Skeletal muscle tissue (tissue), 4 donors: ENCODE measurements around the gene PDCD1. TPM values are rescaled to one million over a fixed set of nuclear protein-coding genes. Genes with fewer than 3 reads are reported as not detected.
"Not testable (repeated sequence)": the region's sequence is repeated elsewhere in the genome, so short reads cannot be mapped to it uniquely, and the experiment has no call there.

Source experiments
- H3K27ac ChIP-seq: one replicate; pipeline ENCODE4 v1.7.0; 2013; ENCODE audit warnings: mild to moderate bottlenecking, low read depth, low read length, inconsistent platforms
- H3K27me3 ChIP-seq, 3 donors: one replicate each; pipeline ENCODE4 v1.7.0; 2013; ENCODE audit warnings: low read length in 3 of 3; ENCODE audit not compliant: control insufficient read depth in 3 of 3, insufficient read depth in 3 of 3
- H3K36me3 ChIP-seq, 3 donors: one replicate each; pipeline ENCODE4 v1.7.0; 2013; ENCODE audit warnings: low read length in 3 of 3; ENCODE audit not compliant: control insufficient read depth in 3 of 3, insufficient read depth in 3 of 3
- H3K4me1 ChIP-seq, 3 donors: one replicate each; pipeline ENCODE4 v1.7.0; 2013; ENCODE audit warnings: low read length in 3 of 3, mild to moderate bottlenecking in 3 of 3; ENCODE audit not compliant: control insufficient read depth in 3 of 3, insufficient read depth in 3 of 3
- H3K4me3 ChIP-seq, 3 donors: one replicate each; pipeline ENCODE4 v1.7.0; 2013; ENCODE audit warnings: low read length in 3 of 3
- H3K9ac ChIP-seq, 3 donors: one replicate each; pipeline ENCODE4 v1.7.0; 2013; ENCODE audit warnings: low read length in 3 of 3, mild to moderate bottlenecking in 3 of 3, moderate library complexity in 2 of 3, low read depth in 1 of 3
- H3K9me3 ChIP-seq, 3 donors: one replicate each; pipeline ENCODE4 v1.7.0; 2013; ENCODE audit warnings: low read length in 3 of 3; ENCODE audit not compliant: control insufficient read depth in 3 of 3
- total RNA-seq: library from RNA; depleted of rRNA; stranded (reverse); fragments of >200 nt; gene quantifications from one replicate; pipeline ENCODE4 v1.2.3, GENCODE V29; 2014
- donor health status: Osteomylitis.

PDCD1 gene
- total RNA-seq, 1 donor from 2014 or later, result not detected

DNA sequence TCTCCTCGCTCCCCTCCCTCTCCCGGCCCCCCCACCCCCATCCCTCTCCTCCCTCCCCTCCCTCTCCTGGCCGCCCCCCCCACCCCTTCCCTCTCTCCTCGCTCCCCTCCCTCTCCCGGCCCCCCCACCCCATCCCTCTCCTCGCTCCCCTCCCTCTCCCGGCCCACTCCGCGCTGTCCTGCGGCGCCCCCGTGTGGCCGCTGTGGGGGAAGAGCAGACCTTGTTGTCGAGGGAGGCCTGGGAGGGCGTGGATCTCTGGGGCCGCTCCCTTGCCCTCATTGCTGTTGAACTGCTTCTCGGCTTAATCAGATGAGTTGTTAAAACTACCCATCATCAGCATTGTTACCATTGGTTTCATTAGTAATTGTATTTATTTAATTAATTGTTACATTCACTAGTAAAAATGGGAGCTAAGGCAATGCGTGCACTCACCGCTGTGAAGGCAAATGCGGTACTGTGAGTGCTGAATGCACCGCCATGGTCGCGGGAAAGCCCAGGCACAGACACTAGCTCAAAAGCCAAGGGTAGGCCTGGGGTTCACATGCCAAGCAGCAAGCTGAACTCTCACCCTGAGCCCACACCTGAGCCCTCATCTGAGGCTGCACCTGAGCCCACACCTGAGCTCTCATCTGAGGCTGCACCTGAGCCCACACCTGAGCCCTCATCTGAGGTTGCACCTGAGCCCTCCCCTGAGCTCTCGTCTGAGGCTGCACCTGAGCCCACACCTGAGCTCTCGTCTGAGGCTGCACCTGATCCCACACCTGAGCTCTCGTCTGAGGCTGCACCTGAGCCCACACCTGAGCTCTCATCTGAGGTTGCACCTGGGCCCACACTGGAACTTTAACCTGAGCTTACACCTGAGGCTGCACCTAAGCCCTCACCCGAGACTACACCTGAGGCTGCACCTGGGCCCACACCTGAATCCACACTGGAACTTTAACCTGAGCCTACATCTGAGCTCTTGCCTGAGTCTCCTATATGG, 19.6 kb upstream of the PDCD1 start:
- no peaks in the 10 kb centered on the region for H3K27me3 ChIP-seq
- H3K27ac ChIP-seq, result no peak overlapping the region
- H3K9me3 ChIP-seq, result no peaks in the 10 kb centered on the region
- H3K36me3 ChIP-seq, result no peaks in the 10 kb centered on the region
- peaks cover 8 to 18% (median 15%) of the 10 kb centered on the region in 3 donors for H3K4me1 ChIP-seq
- no peak overlapping the region for H3K9ac ChIP-seq
- no peak overlapping the region for H3K4me3 ChIP-seq

GRCh38 chr2:241877197-241877685, 18.5 kb upstream of the PDCD1 start:
- no peaks in the 10 kb centered on the region for H3K9me3 ChIP-seq
- H3K4me1 ChIP-seq, result peaks cover 5 to 12% (median 10%) of the 10 kb centered on the region in 3 donors
- H3K9ac ChIP-seq, result no peak overlapping the region
- H3K27ac ChIP-seq, result no peak overlapping the region
- peaks cover 0 to 2% (median 2%) of the 10 kb centered on the region in 3 donors for H3K27me3 ChIP-seq
- H3K36me3 ChIP-seq, result no peaks in the 10 kb centered on the region
- no peak overlapping the region for H3K4me3 ChIP-seq

- no peak overlapping the region for H3K9ac ChIP-seq
- H3K27me3 ChIP-seq, result peaks cover 0 to 2% (median 2%) of the 10 kb centered on the region in 3 donors
- H3K36me3 ChIP-seq, result no peaks in the 10 kb centered on the region
- H3K4me3 ChIP-seq, result no peak overlapping the region
- no peak overlapping the region for H3K27ac ChIP-seq
- H3K4me1 ChIP-seq, result peaks cover 0 to 6% (median 5%) of the 10 kb centered on the region in 3 donors
- H3K9me3 ChIP-seq, result no peaks in the 10 kb centered on the region
These were observed 18.0 kb upstream of the PDCD1 start for GRCh38 chr2:241876528-241877196.

GRCh38 chr2:241875754-241876527, 17.2 kb upstream of the PDCD1 start:
- not testable (repeated sequence) for H3K4me3 ChIP-seq, H3K27ac ChIP-seq, H3K9me3 ChIP-seq, H3K9ac ChIP-seq, H3K4me1 ChIP-seq, H3K27me3 ChIP-seq, H3K36me3 ChIP-seq

DNA sequence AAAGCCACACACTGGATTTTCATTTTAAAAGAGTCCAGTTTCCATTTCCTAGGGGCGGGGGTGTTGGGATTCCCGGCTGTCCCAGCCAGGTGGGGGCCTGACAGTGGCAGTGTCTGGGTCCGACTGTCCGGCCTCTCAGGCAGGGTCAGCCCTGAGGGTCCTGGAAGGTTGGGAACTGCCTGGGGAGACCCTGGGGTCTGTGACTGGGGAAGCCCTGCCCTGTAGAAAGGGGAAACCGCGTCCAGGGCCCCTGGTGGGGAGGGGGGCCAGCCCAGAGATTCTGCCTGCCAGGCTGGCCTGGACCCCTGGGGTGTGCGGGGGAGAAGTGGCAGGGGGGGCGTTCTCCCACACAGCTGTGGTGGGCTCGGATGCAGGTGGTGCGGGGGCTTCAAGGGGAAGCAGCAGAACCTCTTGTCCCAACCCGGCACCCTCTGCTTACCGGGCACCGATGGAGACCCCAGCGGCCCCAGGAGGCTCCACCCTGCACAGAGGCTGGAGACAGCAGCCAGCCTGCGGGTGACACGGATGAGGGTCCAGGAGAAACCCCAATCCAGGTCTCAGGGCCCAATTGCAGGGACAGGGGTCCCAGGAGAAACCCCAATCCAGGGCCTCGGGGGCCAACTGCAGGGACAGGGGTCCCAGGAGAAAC, 15.7 kb upstream of the PDCD1 start:
- H3K9ac ChIP-seq, result no peak overlapping the region
- no peak overlapping the region for H3K27ac ChIP-seq
- H3K4me3 ChIP-seq, result no peak overlapping the region
- no peaks in the 10 kb centered on the region for H3K4me1 ChIP-seq
- H3K27me3 ChIP-seq, result peaks cover 0 to 2% (median 2%) of the 10 kb centered on the region in 3 donors
- no peaks in the 10 kb centered on the region for H3K9me3 ChIP-seq
- H3K36me3 ChIP-seq, result no peaks in the 10 kb centered on the region

GRCh38 chr2:241873803-241874110, 15.1 kb upstream of the PDCD1 start:
- Histone ChIP-seq H3K4me3 (no peak overlapping the region), H3K4me1 (no peaks in the 10 kb centered on the region), H3K9ac (no peak overlapping the region), H3K27ac (no peak overlapping the region), H3K27me3 (peaks cover under 1 to 2% (median 2%) of the 10 kb centered on the region in 3 donors), H3K9me3 (no peaks in the 10 kb centered on the region), H3K36me3 (no peaks in the 10 kb centered on the region)

- Histone ChIP-seq H3K9me3 (no peaks in the 10 kb centered on the region), H3K36me3 (no peaks in the 10 kb centered on the region), H3K4me1 (no peaks in the 10 kb centered on the region), H3K4me3 (no peak overlapping the region), H3K9ac (no peak overlapping the region), H3K27ac (no peak overlapping the region), H3K27me3 (peaks cover 2 to 3% (median 3%) of the 10 kb centered on the region in 3 donors)
These were observed 14.5 kb upstream of the PDCD1 start for GRCh38 chr2:241873081-241873802.

DNA sequence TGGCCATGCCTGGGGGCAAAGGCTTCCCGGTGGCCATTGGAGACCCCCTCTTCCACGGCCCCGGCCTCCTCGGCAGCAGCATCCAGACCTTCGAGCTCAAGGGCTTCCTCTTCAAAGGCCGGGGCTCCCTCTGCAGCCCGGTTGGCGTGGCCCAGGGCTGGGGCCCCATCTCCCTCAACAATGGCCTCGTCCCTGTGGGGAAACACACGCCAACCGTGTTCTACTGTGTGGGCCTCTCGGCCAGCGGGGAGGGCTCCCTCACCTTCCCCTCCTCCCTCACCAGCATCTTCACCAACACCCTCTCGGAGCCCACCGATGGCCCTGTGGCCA, 13.6 kb upstream of the PDCD1 start:
- Histone ChIP-seq H3K9me3 (no peaks in the 10 kb centered on the region), H3K4me1 (no peaks in the 10 kb centered on the region), H3K36me3 (no peaks in the 10 kb centered on the region)

More for the DNA sequence above, 13.6 kb upstream of the PDCD1 start:
- H3K4me3 ChIP-seq, result no peak overlapping the region
- H3K27ac ChIP-seq, result no peak overlapping the region
- H3K9ac ChIP-seq, result no peak overlapping the region
- peaks cover 6 to 13% (median 10%) of the 10 kb centered on the region in 3 donors for H3K27me3 ChIP-seq
